Mucosa of gallbladder (tissue), 1 donor: Measurements from ENCODE around the gene SPATA3. TPM values are rescaled to one million over a fixed set of nuclear protein-coding genes. Genes with fewer than 3 reads are reported as not detected.
A peak's percentile ranks its signal among the peaks of the same experiment; 100 is the strongest.
"Not testable (repeated sequence)": the region's sequence is repeated elsewhere in the genome, so short reads cannot be mapped to it uniquely, and the experiment has no call there.

ENCODE experiments used
- DNase-seq: peaks from one replicate; pipeline ENCODE4 v3.0.0-alpha.2; 2020; ENCODE audit warnings: low spot score
- total RNA-seq: library from RNA; stranded (reverse); gene quantifications from one replicate; pipeline ENCODE4 v1.2.1, GENCODE V29; 2021
- donor health status: DM: no; HTN: no; CAD: no.

Gene SPATA3
- total RNA-seq = not detected

DNA sequence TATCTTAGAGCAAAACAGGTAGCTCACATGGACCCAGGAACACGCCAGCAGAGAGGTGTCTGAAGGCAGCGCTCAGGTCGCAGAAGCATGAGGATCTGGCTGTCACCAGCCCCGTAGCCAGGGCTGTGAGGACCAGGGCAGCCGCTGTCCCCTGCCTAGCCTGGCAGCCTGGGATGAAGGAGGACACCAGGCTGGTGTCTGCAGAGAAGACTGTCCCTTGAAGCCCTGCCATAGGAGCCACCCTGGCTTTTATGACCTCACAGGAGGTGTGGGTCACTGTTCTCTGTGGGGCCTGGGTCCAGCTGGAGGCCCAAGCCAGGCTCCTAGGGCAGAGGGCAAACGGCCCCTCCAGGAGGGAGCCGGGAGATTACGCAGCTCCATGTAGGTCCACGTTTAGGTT lies at the start of gene SPATA3:
SPATA3 (plus strand) TSS at position 301 of the 400 bp plus-strand sequence. CDS start 113 bp downstream, outside the sequence.
- no peak for DNase-seq

DNA sequence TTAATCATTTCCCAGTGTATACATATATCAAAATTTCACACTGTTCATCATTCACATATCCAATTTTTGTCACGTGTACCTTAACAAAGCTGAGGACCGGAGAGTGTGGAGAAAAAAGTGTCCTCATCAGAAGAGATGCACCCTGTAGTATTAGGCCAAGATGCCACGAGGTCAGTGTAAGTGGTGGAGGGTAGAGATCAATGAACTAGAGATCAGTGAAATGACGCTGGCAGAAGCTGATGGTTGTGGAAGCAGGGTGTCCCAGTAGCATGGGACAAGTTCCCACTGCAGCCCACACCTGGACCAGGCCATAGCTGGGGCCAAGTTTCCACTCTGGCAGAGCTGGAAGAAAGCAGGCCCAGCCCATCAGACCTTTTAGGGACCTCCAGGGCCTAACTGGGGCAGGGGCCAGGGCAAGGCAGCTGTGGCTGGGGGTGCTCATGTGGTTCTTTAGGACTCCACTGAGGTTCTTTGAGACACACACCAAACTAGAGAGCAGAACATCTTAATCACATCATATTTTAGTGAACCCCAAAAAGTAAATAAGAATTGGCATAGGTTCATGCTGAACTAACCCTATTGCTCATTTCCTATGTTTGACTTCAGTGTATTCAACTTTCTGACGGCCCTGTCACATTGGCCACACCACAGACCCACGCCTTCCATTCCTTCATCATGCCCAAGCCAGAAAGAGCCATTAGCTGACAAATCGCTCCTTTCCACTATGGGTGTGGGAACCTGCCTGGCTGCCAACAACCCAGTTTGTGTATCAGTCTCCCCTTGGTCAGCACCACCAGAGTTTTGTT lies 49.3 kb upstream of the SPATA3 start:
- DNase-seq = no peak

DNA sequence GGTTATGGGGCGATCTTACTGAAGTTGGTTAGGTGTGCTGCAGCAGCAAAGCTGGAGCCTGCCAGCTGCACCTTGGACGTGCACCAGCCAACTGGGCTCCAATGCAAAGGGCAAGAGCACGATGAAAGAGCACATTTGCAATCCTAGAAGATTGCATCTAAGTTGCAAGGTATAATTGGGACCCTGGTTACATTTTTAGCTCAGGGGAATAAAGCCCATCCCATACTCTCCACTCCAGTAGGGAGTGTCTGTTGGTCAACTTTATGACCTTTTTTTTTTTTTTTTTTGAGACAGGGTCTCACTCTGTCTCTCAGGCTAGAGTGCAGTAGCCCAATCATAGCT lies 48.7 kb upstream of the SPATA3 start:
- no peak for DNase-seq

DNA sequence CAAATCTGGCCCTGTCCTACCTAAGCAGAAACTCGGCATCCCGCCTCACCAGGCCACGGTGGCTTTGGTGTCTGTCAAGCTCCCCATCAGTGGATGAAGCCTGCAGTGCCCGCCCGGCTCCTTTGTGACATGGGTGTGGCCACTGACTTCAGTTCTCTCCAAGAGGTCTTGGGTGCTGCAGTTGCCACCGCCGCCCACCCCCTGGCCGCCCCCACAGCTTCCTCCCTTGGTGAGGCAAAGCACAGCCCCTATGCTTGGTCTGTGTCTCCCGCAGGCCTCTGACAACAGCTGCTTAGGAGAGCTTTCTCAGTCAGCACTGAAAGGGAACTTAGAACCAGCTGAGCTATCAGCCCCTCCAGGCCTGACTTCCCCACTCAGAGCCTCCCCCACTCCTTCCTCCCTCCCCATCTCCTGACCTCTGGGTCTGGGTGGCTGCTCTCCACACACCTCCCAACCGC lies 48.0 kb upstream of the SPATA3 start:
- DNase-seq = no peak

DNA sequence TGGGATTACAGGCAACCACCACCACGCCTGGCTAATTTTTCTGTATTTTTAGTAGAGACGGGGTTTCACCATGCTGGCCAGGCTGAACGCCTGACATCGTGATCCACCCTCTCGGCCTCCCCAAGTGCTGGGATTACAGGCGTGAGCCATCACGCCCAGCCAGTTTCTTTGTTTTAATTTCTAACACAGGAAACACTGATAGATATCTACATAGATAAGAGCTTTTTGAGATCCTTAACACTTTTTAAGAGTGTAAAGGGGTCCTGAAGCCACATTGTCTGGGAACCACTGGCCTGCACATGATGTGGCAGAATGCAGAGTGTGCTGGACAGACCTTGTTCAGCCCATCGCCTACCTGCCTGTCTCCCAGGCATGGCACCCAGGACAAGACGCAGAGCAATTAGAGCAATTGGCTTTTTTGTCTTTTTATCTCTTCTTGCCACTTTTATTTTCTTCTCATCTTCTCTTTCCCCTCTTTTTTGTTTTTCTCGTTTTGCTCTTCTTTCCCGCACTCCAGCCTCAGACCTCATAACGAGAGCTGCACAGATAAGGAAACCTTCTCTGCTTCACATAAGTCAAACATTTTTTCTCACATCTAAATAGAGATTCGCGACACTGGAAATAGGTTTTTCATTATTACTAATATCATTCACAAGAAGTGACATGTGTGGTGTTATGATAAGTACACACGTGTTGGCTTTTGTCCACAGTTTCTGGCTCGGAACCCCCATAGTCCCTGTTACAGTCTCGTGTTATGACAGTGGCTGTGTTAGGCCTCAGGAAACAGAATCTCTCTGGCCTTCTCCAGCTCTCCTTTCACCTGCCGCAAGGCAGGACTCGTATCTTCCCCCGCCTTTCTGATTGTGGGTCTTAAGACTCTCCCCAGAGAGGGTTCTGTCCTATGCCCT lies 45.7 kb upstream of the SPATA3 start:
- no peak for DNase-seq

DNA sequence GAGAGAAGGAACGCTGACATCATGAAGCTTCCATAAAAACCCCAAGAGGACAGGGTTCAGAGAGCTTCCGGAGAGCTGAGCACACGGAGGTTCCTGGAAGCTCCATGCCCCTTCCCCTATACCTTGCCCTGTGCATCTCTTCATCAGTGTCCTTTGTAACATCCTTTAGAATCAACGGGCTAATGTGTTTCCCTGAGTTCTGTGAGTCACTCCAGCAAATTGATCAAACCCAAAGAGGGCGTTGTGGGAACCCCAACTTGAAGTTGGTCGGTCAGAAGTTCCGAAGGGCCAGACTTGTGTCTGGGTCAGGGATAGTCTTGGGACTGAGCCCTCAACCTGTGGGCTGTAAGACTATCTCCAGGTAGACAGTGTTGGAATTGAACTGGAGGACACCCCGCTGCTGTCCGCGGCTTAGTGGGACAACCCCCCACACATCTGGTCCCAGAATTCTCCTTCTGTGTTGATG lies 45.0 kb upstream of the SPATA3 start:
- DNase-seq = no peak

DNA sequence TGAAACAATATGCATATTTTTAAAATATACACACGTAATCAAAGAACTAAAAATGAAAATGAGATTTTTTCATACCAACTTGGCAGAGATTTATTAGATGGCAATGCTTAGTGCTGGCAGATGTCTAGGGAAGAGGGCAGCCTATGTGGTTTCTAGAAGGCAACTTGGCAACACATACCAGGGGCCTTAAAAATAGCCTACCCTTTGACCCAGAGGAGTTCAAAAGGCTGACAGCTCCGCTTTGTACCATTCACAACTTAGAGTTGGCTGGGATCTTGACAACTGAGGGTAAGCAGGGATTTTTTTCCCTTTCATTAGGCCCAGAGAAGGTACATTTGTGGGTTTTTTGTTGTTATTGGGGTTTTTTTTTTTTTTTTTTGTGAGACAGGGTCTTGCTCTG lies 44.5 kb upstream of the SPATA3 start:
- no peak for DNase-seq

DNA sequence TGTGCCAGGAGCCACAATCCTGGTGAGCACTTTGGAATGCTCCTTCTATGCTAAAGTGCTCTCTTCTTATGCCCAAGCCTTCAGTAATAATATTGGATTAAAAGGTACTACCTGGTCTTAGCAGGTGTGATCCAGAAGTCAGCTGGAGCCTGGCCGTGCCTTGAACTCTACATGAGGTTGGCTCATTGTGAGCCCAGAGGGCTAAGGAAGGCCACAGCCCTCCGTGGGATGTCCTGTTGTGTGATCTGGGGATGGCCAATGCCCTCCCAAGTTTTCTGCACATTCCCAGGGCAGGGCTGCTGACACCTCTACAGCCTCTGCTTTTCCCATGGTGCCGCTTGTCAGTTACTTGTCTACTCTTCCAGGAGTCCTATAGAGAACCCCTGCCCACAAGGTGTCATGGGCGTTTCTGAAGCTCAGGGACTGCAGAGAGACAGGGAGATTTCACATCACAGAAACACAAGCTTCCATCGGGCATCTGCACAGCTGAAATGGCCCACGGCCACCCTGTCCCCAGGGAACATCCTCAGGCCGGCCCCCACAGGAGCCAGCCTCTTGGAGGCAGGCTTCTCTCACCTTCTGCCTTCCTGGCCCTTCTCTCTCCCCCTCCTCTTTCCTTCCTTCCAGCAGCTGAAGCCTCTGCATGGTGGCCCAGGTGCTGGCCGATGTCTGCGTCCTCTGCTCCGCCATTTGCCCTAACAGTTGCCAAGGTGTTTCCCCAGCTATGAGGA lies 43.5 kb upstream of the SPATA3 start:
- no peak for DNase-seq

DNA sequence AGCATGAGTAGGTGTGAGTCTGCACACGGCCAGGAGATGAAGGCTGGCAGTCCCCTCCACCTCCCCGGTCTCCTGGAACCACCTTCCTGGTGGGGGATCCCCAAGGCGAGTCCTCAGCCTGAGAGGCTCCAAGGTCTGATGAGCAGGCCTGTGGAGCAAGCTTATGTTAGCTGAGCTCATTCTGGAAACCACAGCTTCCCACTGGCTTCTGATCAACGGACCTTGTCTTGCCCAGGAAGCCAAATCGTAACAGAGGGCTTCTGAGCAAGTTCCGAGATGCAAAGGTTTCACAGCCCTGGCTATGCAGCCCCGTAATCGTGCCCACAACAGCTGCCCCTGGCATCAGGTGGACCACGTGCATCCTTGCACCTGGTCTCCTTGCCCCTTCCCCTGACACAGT lies 42.1 kb upstream of the SPATA3 start:
- no peak for DNase-seq

DNA sequence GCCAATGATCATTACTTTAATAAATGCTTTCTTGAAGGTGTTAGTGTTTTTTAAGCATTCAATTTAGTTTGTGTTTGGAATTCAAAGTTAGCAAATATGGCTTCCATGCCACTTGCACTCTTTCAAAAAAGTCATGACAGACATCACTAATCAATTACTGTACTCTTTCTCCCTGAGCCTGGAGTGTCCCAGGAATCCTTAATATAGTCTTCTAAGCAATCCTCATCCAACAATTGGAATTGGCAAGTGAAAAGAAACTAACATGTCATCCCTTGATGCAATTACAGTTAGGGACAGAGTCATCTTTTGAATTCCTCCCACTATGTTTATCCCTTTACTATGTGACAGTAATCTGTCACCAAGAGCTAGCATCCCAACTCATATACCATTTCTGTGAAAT lies 41.2 kb upstream of the SPATA3 start:
- no peak for DNase-seq

DNA sequence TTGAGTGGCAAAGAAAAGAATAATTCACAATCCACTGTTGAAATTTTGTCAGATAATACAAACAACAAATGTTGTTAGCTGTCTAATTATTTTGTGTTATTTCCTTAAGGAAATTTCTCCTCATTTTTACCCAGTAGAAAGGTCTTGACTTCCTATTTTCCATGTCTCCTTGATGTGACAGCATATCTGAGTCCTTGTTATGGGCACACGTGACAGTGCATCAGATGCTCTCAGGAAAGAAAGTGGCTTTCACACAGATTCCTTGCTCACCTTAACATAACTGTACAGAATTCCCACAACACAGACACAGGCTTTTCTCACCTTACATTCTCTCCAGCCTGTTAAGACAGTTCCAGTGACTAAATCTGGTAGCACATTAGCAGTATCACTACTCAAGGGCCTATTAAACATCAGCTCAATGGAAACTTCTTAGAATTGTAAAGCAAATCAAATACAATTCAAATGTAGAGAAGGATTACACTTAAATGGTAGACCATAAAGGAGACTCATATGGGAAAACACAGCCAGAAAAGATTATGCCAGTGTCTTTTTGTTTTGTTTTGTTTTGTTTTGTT lies 40.7 kb upstream of the SPATA3 start:
- no peak for DNase-seq

DNA sequence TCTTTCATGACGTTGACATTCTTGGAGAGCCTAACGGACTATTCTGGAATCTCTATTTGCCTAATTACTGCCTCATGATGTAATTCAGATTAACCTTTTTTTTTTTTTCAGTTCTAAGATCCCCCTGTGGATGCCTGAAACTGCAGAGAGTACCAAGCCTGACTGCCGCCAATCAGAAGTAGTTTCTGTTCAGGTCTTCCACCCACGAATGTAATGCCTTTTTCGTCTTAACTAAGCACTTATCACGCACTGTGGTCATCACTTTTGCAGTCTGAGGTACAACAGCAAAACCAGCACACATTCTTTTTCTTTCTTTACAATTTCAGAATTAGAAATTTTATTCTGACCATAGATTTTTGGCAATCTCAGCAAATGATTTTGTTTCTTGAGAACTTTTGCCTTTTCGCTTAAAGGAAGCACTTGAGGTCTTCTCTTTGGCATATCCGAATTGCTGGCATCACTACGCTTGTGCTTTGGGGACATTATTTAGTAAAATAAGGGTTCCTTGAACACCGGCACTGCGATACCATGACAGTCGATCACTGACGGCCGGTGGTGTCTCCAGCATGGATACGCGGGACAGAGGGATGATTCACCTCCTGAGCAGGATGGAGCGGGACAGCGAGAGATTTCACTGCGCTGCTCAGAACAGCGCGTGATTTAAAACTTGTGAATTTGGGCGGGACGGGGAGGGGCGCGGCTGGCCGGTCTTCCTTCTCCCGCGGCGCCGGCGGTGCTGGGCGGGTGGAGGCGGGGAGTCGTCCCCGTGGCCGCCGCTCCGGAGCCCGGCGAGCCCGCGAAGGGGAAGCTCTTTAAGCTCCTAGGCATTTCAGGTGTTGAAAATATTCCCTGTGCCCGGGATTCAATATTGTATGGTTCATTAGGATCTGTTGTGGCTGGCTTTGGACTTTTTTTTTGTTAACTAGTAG lies 38.8 kb upstream of the SPATA3 start:
- peak; percentile 23 for DNase-seq

DNA sequence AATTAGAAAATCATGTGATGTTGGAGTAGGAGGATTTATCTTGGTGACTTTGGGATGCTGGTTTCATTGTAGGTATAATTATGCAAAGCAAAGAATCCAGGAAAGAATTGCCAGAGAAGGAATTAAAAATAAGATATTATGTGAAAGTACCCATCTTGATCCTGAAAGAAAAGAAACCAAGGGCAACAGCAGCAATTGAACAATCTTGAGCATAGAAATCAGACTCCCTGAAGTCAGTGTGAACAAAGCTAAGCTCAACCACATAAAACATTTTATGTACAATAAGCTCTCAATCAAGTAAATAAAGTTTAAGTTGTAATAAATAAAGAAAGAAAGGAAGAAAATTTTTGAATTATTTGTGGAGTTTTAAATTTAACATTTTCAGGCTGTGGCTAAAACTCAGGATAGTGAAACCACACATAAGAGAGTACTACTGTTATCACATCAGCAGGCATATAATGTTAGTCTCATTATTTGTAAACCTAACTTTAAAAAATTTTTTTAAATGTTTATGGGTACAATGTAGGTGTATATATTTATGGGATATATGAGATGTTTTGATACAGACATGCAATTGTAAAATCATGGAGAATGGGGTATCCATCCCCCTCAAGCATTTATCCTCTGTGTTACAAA lies 38.0 kb upstream of the SPATA3 start:
- DNase-seq = no peak

DNA sequence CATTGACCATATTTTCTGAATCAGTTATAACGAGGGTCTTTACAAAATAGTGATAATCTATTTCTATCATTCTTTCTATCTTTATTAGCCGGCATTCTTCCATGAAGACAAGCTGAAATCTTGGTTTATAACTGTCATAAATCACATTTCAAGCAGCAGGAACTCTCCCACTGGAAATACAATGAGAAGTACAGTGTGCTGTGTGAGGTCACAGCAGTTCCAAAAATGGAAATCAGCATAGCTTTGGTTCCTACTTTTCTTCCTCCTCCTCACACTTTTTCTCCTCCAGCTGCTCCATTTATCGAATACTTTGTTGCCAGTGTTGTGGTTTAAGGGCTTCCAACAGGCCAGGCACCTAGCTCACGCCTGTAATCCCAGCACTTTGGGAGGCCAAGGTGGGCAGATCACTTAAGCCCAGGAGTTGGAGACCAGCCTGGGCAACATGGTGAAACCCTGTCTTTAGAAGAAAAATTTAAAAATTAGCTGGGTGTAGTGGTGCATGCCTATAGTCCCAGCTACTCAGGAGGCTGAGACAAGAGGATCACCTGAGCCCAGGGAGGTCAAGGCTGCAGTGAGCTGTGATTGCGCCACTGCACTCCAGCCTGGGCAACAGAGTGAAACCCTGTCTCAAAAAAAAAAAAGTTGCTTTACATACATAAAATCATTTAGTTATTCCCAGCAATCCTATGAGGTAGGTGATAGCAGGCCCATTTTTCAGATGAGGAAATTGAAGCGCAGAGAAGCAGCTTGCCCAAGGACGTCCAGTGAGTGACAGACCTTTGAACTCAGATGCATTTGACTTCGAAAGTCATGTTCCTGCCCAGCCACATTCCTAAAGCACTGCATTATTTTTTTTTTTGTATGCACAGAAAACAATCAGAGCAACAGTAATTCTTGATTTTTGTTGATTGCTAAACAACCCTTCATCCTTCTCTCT lies 36.8 kb upstream of the SPATA3 start:
- DNase-seq = no peak

DNA sequence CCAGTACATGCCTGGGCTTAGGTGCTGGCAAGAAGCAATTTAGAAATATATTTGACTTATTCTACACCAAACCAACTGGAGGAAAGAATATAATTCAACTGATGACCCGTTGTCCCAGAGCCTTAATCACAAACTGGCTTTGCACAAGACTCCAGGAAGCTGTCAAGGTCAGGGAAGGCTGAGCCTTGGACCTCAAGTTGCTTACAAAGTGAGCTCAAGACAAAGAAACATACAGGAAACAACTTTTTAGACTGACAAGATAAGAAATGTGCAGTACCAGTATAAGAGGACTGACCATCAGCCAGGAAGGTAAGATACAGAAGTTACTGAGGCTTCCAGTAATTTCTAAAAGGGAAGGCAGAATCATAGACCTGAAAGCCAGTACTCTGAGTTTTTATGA lies 35.9 kb upstream of the SPATA3 start:
- no peak for DNase-seq

DNA sequence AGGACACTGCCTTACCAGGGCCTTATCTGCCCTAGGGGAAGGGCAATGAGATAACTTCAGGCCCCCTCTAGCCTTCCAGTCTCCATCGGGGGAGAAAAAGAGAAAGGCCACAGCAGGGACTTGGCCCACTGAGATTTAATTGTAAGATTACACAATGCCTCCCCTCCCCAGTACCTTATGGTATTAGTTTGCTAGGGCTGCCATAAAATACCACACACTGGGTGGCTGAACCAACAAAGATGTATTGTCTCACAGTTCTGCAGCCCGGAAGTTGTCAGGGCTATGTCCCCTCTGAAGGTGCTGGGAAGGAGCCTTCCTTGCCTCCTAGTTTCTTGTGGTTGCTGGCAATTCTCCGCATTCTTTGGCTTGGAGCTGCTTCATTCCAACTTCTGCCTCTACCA lies 34.8 kb upstream of the SPATA3 start:
- no peak for DNase-seq

DNA sequence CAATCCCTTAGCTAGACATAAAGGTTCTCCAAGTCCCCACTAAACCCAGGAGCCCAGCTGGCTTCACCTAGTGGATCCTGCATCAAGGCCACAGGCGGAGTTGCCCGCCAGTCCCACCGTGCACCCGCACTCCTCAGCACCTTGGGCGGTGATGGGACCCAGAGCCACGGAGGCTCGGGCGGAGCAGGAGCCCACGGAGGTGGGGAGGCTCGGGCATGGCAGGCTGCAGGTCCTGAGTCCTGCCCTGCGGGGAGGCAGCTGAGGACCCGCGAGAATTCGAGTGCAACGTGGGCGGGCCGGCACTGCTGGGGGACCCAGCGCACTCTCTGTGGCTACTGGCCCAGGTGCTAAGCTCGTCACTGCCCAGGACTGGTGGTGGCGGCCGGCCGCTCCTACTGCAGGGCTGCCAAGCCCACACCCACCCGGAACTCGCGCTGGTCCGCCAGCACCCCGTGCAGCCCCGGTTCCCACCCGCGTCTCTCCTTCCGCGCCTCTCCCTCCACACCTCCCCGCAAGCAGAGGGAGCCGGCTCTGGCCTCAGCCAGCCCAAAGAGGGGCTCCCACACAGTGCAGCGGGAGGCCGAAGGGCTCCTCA lies 31.7 kb upstream of the SPATA3 start:
- no peak for DNase-seq

DNA sequence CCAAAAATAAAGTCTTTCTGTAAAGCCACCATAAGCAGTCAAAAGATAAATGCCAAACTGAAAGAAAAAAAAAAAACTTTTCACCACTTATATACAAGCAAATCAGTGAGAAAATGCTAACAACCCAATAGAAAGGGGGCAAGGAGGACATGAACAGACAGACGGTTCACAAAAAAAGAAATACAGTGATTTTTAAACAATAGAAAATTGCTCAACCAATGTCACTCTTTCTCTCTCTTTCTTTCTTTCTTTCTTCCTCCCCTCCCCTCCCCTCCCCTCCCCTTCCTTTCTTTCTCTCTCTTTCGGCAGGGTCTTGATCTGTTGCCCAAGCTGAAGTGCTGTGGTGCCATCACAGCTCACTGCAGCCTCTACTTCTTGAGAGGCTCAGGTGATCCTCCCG lies 28.8 kb upstream of the SPATA3 start:
- no peak for DNase-seq

DNA sequence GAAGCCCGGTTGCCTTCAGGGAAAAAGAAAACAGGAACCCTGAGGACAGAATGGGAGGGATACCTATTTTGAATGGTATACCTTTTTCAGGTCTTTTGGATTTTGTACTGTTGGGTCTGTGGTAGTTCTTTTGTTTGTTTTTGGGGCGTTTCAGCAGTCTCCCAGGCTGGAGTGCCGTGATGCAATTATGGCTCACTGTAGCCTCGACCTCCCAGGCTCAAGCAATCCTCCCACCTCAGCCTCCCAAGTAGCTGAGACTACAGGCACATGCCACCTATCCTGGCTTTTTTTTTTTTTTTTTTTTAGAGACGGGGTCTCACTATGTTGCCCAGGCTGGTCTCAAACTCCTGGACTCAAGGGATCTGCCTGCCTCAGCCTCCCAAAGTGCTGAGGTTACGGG lies 27.6 kb upstream of the SPATA3 start:
- not testable (repeated sequence) for DNase-seq
